ENCODE measurements around the gene PRICKLE4. TPM values are rescaled to one million over a fixed set of nuclear protein-coding genes. Genes with fewer than 3 reads are reported as not detected.
A peak's percentile ranks its signal among the peaks of the same experiment; 100 is the strongest.

Gene PRICKLE4
- total and polyA plus RNA-seq, 2 donors (not counting 1 experiment from before 2014, with no cell fraction given): 0.60 TPM; not detected in 1

- Histone ChIP-seq H3K27ac (ENCODE audit: low read length in 2 of 2) (peak overlapping the region; percentile 87 to 93), H3K36me3 (replicated peaks in 1 of 2; ENCODE audit: control extremely low read depth in 1 of 2, control insufficient read depth in 1 of 2, extremely low read depth in 1 of 2, insufficient read depth in 2 of 2, low read length in 1 of 2) (peaks cover 0 to 10% of the 10 kb centered on the region in 2 experiments), H3K9me3 (ENCODE audit: control extremely low read depth in 1 of 3, control insufficient read depth in 2 of 3, insufficient read depth in 1 of 3, low read length in 2 of 3) (no peaks in the 10 kb centered on the region), H4K20me1 (ENCODE audit: control insufficient read depth, insufficient read depth, low read length, poor library complexity, severe bottlenecking) (peaks cover 7% of the 10 kb centered on the region), H3K4me2 (replicated peaks; ENCODE audit: low read depth, low read length, poor library complexity, severe bottlenecking) (peak overlapping the region; percentile 90), H3K27me3 (replicated peaks in 1 of 4; ENCODE audit: control extremely low read depth in 1 of 4, control insufficient read depth in 3 of 4, insufficient read depth in 4 of 4, low read length in 3 of 4) (no peaks in the 10 kb centered on the region), H2AFZ (ENCODE audit: insufficient read depth, low read depth, low read length, poor library complexity, severe bottlenecking) (peak overlapping the region; percentile 14), H3K4me3 (ENCODE audit: control extremely low read depth in 1 of 5, extremely low read depth in 1 of 5, insufficient read depth in 1 of 5, low read depth in 2 of 5, low read length in 4 of 5) (peak overlapping the region; percentile 68 to 89 (median 80)), H3K9ac (ENCODE audit: low read length) (peak overlapping the region; percentile 78), H3K4me1 (ENCODE audit: control insufficient read depth in 2 of 2, insufficient read depth in 2 of 2, low read length in 2 of 2) (peaks cover 52 to 66% of the 10 kb centered on the region in 2 donors), H3K79me2 (ENCODE audit: control insufficient read depth, insufficient read depth, low read length) (peaks cover 61% of the 10 kb centered on the region)
- ChIA-PET CTCF (interaction anchor here (0.9 to 7.9 kb wide), 9 partner anchors 11 to 364 kb away, joined by 3 to 303 read pairs (median 7); partner anchors contain the start of genes BYSL, MED20, TAF8 and TOMM6), POLR2A (interaction anchor here (0.6 to 9.4 kb wide), 7 partner anchors 10 to 1197 kb away, joined by 3 to 342 read pairs (median 24); partner anchors contain the start of gene CNPY3)
- Mint-ChIP-seq H3K4me1 (peaks cover 61% of the 10 kb centered on the region), H3K9me3 (ENCODE audit: insufficient read depth) (no peaks in the 10 kb centered on the region), H3K27me3 (no peaks in the 10 kb centered on the region), H3K4me3 (peak overlapping the region; percentile 93), H3K27ac (peak overlapping the region; percentile 95)
- TF ChIP-seq, protein P1, sequence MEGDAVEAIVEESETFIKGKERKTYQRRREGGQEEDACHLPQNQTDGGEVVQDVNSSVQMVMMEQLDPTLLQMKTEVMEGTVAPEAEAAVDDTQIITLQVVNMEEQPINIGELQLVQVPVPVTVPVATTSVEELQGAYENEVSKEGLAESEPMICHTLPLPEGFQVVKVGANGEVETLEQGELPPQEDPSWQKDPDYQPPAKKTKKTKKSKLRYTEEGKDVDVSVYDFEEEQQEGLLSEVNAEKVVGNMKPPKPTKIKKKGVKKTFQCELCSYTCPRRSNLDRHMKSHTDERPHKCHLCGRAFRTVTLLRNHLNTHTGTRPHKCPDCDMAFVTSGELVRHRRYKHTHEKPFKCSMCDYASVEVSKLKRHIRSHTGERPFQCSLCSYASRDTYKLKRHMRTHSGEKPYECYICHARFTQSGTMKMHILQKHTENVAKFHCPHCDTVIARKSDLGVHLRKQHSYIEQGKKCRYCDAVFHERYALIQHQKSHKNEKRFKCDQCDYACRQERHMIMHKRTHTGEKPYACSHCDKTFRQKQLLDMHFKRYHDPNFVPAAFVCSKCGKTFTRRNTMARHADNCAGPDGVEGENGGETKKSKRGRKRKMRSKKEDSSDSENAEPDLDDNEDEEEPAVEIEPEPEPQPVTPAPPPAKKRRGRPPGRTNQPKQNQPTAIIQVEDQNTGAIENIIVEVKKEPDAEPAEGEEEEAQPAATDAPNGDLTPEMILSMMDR (IDR thresholded peaks at IDR 0.05): no peak
- TF ChIP-seq EZH2 (IDR thresholded peaks at IDR 0.05; ENCODE audit: borderline replicate concordance, insufficient read depth, low read depth, low read length, poor library complexity, severe bottlenecking): no peak
- peak; percentile 29 for ATAC-seq (ENCODE audit: low read depth)
- intact Hi-C loops (cut with micrococcal nuclease): loop anchor here (1.0 to 5.0 kb wide), 4 partner anchors 9 to 50 kb away; no protein-coding TSS in a partner anchor
- WGBS (ENCODE audit: insufficient coverage): 43% methylated on average over 6 of the region's 8 CpGs
- DNase-seq: peak; percentile 86
Measured at GRCh38 chr6:41732591-41733359, 47.8 kb upstream of the PRICKLE4 start.

Data from B cell (primary cell).